Neural progenitor cell (in vitro differentiated cells): ENCODE results near the gene SLC25A4. TPM values are rescaled to one million over a fixed set of nuclear protein-coding genes. Genes with fewer than 3 reads are reported as not detected.

ENCODE experiments used
- DNase-seq: peaks from one replicate; pipeline ENCODE4 v3.0.0-alpha.2; 2016; ENCODE audit warnings: low spot score
- H2AFZ ChIP-seq: fragments of 200-600 bp; sonication (generic); replicated peaks from 2 replicates; pipeline ENCODE4 v1.6.1; 2016; ENCODE audit warnings: antibody characterized with exemption
- H3F3A ChIP-seq: fragments of 200-600 bp; sonication (generic); 2 replicates; pipeline ENCODE4 v1.6.1; 2016; ENCODE audit warnings: antibody characterized with exemption, low read depth
- H3K27ac ChIP-seq: fragments of 200-600 bp; sonication (generic); 2 replicates; pipeline ENCODE4 v1.5.1; 2016; ENCODE audit warnings: mild to moderate bottlenecking
- H3K27me3 ChIP-seq: fragments of 200-600 bp; sonication (generic); 2 replicates; pipeline ENCODE4 v1.6.1; 2016; ENCODE audit warnings: mild to moderate bottlenecking, moderate library complexity
- H3K36me3 ChIP-seq: fragments of 200-600 bp; sonication (generic); 2 replicates; pipeline ENCODE4 v1.5.1; 2016
- H3K4me1 ChIP-seq: fragments of 200-600 bp; sonication (generic); 2 replicates; pipeline ENCODE4 v1.6.1; 2016; ENCODE audit warnings: mixed run types
- H3K4me2 ChIP-seq: fragments of 200-600 bp; sonication (generic); 2 replicates; pipeline ENCODE4 v1.6.1; 2016
- H3K4me3 ChIP-seq: fragments of 200-600 bp; sonication (generic); 2 replicates; pipeline ENCODE4 v1.5.1; 2016
- H3K79me2 ChIP-seq: fragments of 200-600 bp; sonication (generic); 2 replicates; pipeline ENCODE4 v1.6.1; 2016; ENCODE audit warnings: low read depth
- H3K9ac ChIP-seq: fragments of 200-600 bp; sonication (generic); 2 replicates; pipeline ENCODE4 v1.6.1; 2016
- H3K9me3 ChIP-seq: fragments of 200-600 bp; sonication (generic); 2 replicates; pipeline ENCODE4 v1.5.1; 2016; ENCODE audit warnings: low read depth
- H4K20me1 ChIP-seq: fragments of 200-600 bp; sonication (generic); 2 replicates; pipeline ENCODE4 v1.6.1; 2016; ENCODE audit warnings: low read depth
- H3K27ac Mint-ChIP-seq: 3 replicates; pipeline ENCODE4 v1.8.0; 2021; ENCODE audit warnings: mixed read lengths
- H3K27me3 Mint-ChIP-seq: 2 replicates; pipeline ENCODE4 v1.8.0; 2022; ENCODE audit warnings: low read depth, mild to moderate bottlenecking, inconsistent platforms, moderate library complexity, mixed read lengths; ENCODE audit not compliant: insufficient read depth
- H3K36me3 Mint-ChIP-seq: 3 replicates; pipeline ENCODE4 v1.8.0; 2021; ENCODE audit warnings: mixed read lengths
- H3K4me1 Mint-ChIP-seq: 3 replicates; pipeline ENCODE4 v1.8.0; 2021; ENCODE audit warnings: mixed read lengths
- H3K4me3 Mint-ChIP-seq: 3 replicates; pipeline ENCODE4 v1.8.0; 2021; ENCODE audit warnings: mild to moderate bottlenecking, moderate library complexity, mixed read lengths
- H3K9me3 Mint-ChIP-seq: 3 replicates; pipeline ENCODE4 v1.8.0; 2020; ENCODE audit warnings: mixed read lengths
- EZH2 ChIP-seq: fragments of 200-600 bp; sonication (generic); IDR thresholded peaks from 2 replicates; pipeline ENCODE4 v1.6.1; 2017; ENCODE audit warnings: antibody characterized with exemption, mild to moderate bottlenecking, moderate library complexity
- EZH2phosphoT487 ChIP-seq: fragments of 200-600 bp; sonication (generic); IDR thresholded peaks from 2 replicates; pipeline ENCODE4 v1.6.1; 2017; ENCODE audit warnings: antibody characterized with exemption
- total RNA-seq: library from RNA; depleted of rRNA; stranded (reverse); fragments of >200 nt; gene quantifications from 2 replicates; pipeline ENCODE4 v1.2.3, GENCODE V29; 2015; ENCODE audit warnings: low replicate concordance
- TF ChIP-seq, protein P1 (sequence below): fragments of 200-600 bp; sonication (generic); IDR thresholded peaks from 2 replicates; pipeline ENCODE4 v1.5.1; 2017; ENCODE audit warnings: antibody characterized with exemption, mild to moderate bottlenecking

The SLC25A4 gene
- total RNA-seq, 1 donor from 2014 or later = 14.7 TPM

DNA sequence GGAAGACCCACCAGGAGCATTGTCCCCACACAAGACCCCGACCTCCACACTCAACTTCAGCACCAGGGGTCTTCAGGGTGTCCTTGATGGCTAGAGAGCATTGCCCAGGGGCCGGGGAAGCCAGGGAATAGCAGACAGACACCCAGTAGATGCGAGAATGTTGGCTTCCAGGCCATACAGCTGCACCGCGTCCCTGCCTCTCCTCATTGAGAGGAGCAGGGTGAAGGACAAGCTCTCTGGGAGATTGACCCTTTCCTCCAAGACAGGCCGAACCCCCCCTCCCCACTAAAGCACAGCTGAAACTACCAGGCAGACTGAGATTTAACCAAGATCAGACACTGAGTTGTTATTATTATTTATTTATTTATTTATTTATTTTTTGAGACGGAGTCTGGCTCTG is 42.6 kb upstream of the SLC25A4 start:
- H3K27ac Mint-ChIP-seq = no peak overlapping the region
- Histone ChIP-seq H3K4me1 (no peaks in the 10 kb centered on the region), H3K27ac (no peak overlapping the region), H3K9ac (no peak overlapping the region), H3F3A (no peaks in the 10 kb centered on the region), H3K36me3 (no peaks in the 10 kb centered on the region), H3K79me2 (no peaks in the 10 kb centered on the region), H2AFZ (no peak overlapping the region), H3K27me3 (no peaks in the 10 kb centered on the region), H4K20me1 (no peaks in the 10 kb centered on the region), H3K4me3 (no peak overlapping the region), H3K9me3 (no peaks in the 10 kb centered on the region), H3K4me2 (no peak overlapping the region)
- H3K4me1 Mint-ChIP-seq = no peaks in the 10 kb centered on the region
- H3K36me3 Mint-ChIP-seq = no peaks in the 10 kb centered on the region
- DNase-seq = no peak
- no peak overlapping the region for H3K4me3 Mint-ChIP-seq
- H3K27me3 Mint-ChIP-seq = peaks cover 2% of the 10 kb centered on the region
- TF ChIP-seq EZH2 (no peak), EZH2phosphoT487 (no peak)
- TF ChIP-seq, protein P1, sequence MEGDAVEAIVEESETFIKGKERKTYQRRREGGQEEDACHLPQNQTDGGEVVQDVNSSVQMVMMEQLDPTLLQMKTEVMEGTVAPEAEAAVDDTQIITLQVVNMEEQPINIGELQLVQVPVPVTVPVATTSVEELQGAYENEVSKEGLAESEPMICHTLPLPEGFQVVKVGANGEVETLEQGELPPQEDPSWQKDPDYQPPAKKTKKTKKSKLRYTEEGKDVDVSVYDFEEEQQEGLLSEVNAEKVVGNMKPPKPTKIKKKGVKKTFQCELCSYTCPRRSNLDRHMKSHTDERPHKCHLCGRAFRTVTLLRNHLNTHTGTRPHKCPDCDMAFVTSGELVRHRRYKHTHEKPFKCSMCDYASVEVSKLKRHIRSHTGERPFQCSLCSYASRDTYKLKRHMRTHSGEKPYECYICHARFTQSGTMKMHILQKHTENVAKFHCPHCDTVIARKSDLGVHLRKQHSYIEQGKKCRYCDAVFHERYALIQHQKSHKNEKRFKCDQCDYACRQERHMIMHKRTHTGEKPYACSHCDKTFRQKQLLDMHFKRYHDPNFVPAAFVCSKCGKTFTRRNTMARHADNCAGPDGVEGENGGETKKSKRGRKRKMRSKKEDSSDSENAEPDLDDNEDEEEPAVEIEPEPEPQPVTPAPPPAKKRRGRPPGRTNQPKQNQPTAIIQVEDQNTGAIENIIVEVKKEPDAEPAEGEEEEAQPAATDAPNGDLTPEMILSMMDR = no peak
- no peaks in the 10 kb centered on the region for H3K9me3 Mint-ChIP-seq

- peaks cover 2% of the 10 kb centered on the region for H3K27me3 Mint-ChIP-seq
- no peak overlapping the region for H3K27ac Mint-ChIP-seq
- no peak overlapping the region for H3K4me3 ChIP-seq
- H4K20me1 ChIP-seq = no peaks in the 10 kb centered on the region
- no peaks in the 10 kb centered on the region for H3K36me3 ChIP-seq
- no peak overlapping the region for H3K9ac ChIP-seq
- H3F3A ChIP-seq = no peaks in the 10 kb centered on the region
- no peak overlapping the region for H3K27ac ChIP-seq
- TF ChIP-seq EZH2phosphoT487 (no peak), EZH2 (no peak)
- TF ChIP-seq, protein P1 = no peak
- no peaks in the 10 kb centered on the region for H3K36me3 Mint-ChIP-seq
- H3K4me1 ChIP-seq = no peaks in the 10 kb centered on the region
- DNase-seq = no peak
- H3K9me3 Mint-ChIP-seq = no peaks in the 10 kb centered on the region
- no peaks in the 10 kb centered on the region for H3K27me3 ChIP-seq
- H3K4me3 Mint-ChIP-seq = no peak overlapping the region
- H3K4me1 Mint-ChIP-seq = no peaks in the 10 kb centered on the region
- H3K9me3 ChIP-seq = no peaks in the 10 kb centered on the region
- H2AFZ ChIP-seq = no peak overlapping the region
- no peaks in the 10 kb centered on the region for H3K79me2 ChIP-seq
- H3K4me2 ChIP-seq = no peak overlapping the region
Observed at GRCh38 chr4:185101354-185101890, 41.6 kb upstream of the SLC25A4 start.

GRCh38 chr4:185104733-185105132 is 38.3 kb upstream of the SLC25A4 start:
- H3K9ac ChIP-seq = no peak overlapping the region
- Mint-ChIP-seq H3K9me3 (no peaks in the 10 kb centered on the region), H3K27me3 (peaks cover 2% of the 10 kb centered on the region), H3K36me3 (no peaks in the 10 kb centered on the region), H3K4me3 (no peak overlapping the region), H3K27ac (no peak overlapping the region), H3K4me1 (no peaks in the 10 kb centered on the region)
- H2AFZ ChIP-seq = no peak overlapping the region
- H3K79me2 ChIP-seq = no peaks in the 10 kb centered on the region
- TF ChIP-seq, protein P1 = no peak
- TF ChIP-seq EZH2 (no peak), EZH2phosphoT487 (no peak)
- H3K4me2 ChIP-seq = no peak overlapping the region
- H3K4me1 ChIP-seq = no peaks in the 10 kb centered on the region
- no peaks in the 10 kb centered on the region for H3K36me3 ChIP-seq
- H3K27ac ChIP-seq = no peak overlapping the region
- no peaks in the 10 kb centered on the region for H3F3A ChIP-seq
- no peaks in the 10 kb centered on the region for H3K27me3 ChIP-seq
- no peak overlapping the region for H3K4me3 ChIP-seq
- H3K9me3 ChIP-seq = no peaks in the 10 kb centered on the region
- no peaks in the 10 kb centered on the region for H4K20me1 ChIP-seq
- DNase-seq = no peak
